MM.1S (cell line): ENCODE results near the gene GPSM1.

Experiments
- EZH2 ChIP-seq: fragments of 300-600 bp; sonication (generic); optimal IDR thresholded peaks from 2 replicates; pipeline ENCODE3; 2017; ENCODE audit warnings: low read depth, mild to moderate bottlenecking, antibody characterized with exemption, low read length, mixed read lengths
- TF ChIP-seq, protein P1 (sequence below): fragments of 300-600 bp; sonication (generic); IDR thresholded peaks from 2 replicates; pipeline ENCODE4 v1.5.1; 2016; ENCODE audit warnings: antibody characterized with exemption, low read length, mixed read lengths

- TF ChIP-seq, protein P1, sequence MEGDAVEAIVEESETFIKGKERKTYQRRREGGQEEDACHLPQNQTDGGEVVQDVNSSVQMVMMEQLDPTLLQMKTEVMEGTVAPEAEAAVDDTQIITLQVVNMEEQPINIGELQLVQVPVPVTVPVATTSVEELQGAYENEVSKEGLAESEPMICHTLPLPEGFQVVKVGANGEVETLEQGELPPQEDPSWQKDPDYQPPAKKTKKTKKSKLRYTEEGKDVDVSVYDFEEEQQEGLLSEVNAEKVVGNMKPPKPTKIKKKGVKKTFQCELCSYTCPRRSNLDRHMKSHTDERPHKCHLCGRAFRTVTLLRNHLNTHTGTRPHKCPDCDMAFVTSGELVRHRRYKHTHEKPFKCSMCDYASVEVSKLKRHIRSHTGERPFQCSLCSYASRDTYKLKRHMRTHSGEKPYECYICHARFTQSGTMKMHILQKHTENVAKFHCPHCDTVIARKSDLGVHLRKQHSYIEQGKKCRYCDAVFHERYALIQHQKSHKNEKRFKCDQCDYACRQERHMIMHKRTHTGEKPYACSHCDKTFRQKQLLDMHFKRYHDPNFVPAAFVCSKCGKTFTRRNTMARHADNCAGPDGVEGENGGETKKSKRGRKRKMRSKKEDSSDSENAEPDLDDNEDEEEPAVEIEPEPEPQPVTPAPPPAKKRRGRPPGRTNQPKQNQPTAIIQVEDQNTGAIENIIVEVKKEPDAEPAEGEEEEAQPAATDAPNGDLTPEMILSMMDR: no peak
- TF ChIP-seq EZH2: no peak
Observed at GRCh38 chr9:136376457-136376856, 49.1 kb downstream of the GPSM1 start.
